BLaER1 treated with 17β-estradiol and CSF1 and Interleukin-3, amounts not matched to agents 10 nM and 100 nM (cell line): ENCODE data around the gene GNAZ.

Experiments used
- H3K27ac ChIP-seq, 11 experiments: shearing (Covaris generic); formaldehyde crosslinking; 2 replicates each; pipeline ENCODE4 v1.8.1; 2022
- H3K27me3 ChIP-seq, 11 experiments: shearing (Covaris generic); formaldehyde crosslinking; 2 replicates each; pipeline ENCODE4 v1.8.1; 2022
- H3K36me3 ChIP-seq, 11 experiments: shearing (Covaris generic); formaldehyde crosslinking; 2 replicates each; pipeline ENCODE4 v1.8.1; 2022
- H3K4me1 ChIP-seq, 10 experiments: shearing (Covaris generic); formaldehyde crosslinking; 2 replicates each; pipeline ENCODE4 v1.8.1; 2022
- H3K4me2 ChIP-seq, 11 experiments: shearing (Covaris generic); formaldehyde crosslinking; 2 replicates each; pipeline ENCODE4 v1.8.1; 2022
- H3K4me3 ChIP-seq, 10 experiments: shearing (Covaris generic); formaldehyde crosslinking; 2 replicates each; pipeline ENCODE4 v1.8.1; 2022
- H3K9ac ChIP-seq, 11 experiments: shearing (Covaris generic); formaldehyde crosslinking; 2 replicates each; pipeline ENCODE4 v1.8.1; 2022
- H3K9me3 ChIP-seq, 11 experiments: shearing (Covaris generic); formaldehyde crosslinking; replicated peaks in 1 of 11; 2 replicates each; pipeline ENCODE4 v1.8.1; 2022
- H4K20me1 ChIP-seq, 11 experiments: shearing (Covaris generic); formaldehyde crosslinking; 2 replicates each; pipeline ENCODE4 v1.8.1; 2022
- Cebpa-rat ChIP-seq, 11 experiments: shearing (Covaris generic); IDR thresholded peaks; 2 replicates each; pipeline ENCODE4 v1.8.1; 2022

Gene GNAZ

DNA sequence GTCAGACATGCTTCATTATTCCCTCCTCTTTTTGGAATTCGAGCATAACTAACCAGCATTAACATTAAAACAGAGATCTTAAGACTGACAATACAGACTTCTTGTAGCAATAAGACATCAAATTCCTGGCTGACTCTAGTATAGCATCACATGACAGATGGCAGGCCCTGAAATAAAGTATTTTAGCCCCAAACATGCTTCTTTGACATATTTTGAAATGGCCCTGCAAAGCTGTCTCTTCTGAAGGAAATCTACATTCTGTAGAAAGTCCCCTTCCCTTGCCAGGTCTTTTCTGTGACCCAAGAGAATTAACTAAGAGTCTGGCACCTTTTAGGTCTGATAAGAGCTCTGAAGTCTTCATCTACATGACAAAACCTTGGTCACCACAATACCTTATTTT lies 38.5 kb upstream of the GNAZ start:
- peaks cover 20 to 51% (median 41%) of the 10 kb centered on the region in 10 experiments for H3K4me1 ChIP-seq
- H3K36me3 ChIP-seq = no peaks in the 10 kb centered on the region
- no peaks in the 10 kb centered on the region for H3K27me3 ChIP-seq
- no peak overlapping the region for H3K9ac ChIP-seq
- H3K4me3 ChIP-seq = no peak overlapping the region
- H3K9me3 ChIP-seq = peaks cover 0 to 10% (median 0%) of the 10 kb centered on the region in 11 experiments; a peak in 4 of 22 replicates
- TF ChIP-seq Cebpa-rat (IDR thresholded peaks at IDR 0.05) = no peak
- H4K20me1 ChIP-seq = no peaks in the 10 kb centered on the region
- no peak overlapping the region for H3K27ac ChIP-seq
- H3K4me2 ChIP-seq = peak overlapping the region in 1 of 11 experiments; percentile 90; a peak in 1 of 22 replicates

DNA sequence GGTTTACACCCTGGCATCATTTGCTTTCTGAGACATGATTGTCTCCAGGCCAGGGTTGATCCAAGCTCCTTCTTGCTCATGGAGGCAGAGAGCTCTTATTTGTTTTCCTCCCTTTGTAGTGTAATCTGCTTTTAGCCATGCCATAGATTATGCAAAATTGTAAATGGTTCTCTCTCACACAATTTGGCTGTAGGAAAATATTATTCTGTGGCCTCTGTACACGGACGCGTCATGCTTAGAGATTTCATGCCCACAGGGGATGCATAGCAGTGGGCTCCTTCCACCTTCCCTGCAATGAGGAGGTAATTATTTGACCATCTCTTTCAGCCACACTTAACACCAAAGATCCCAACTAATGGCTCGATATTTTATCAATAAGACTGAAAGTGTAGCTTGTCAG lies 37.7 kb upstream of the GNAZ start:
- Histone ChIP-seq H3K9ac (no peak overlapping the region), H3K27ac (no peak overlapping the region), H3K4me2 (peak overlapping the region in 4 of 11 experiments; percentile 81 to 90 (median 86); a peak in 6 of 22 replicates), H3K4me3 (no peak overlapping the region), H4K20me1 (no peaks in the 10 kb centered on the region), H3K36me3 (no peaks in the 10 kb centered on the region), H3K4me1 (peaks cover 29 to 57% (median 47%) of the 10 kb centered on the region in 10 experiments), H3K9me3 (peaks cover 0 to 10% (median 0%) of the 10 kb centered on the region in 11 experiments; a peak in 5 of 22 replicates), H3K27me3 (no peaks in the 10 kb centered on the region)
- TF ChIP-seq Cebpa-rat (IDR thresholded peaks at IDR 0.05) = no peak

DNA sequence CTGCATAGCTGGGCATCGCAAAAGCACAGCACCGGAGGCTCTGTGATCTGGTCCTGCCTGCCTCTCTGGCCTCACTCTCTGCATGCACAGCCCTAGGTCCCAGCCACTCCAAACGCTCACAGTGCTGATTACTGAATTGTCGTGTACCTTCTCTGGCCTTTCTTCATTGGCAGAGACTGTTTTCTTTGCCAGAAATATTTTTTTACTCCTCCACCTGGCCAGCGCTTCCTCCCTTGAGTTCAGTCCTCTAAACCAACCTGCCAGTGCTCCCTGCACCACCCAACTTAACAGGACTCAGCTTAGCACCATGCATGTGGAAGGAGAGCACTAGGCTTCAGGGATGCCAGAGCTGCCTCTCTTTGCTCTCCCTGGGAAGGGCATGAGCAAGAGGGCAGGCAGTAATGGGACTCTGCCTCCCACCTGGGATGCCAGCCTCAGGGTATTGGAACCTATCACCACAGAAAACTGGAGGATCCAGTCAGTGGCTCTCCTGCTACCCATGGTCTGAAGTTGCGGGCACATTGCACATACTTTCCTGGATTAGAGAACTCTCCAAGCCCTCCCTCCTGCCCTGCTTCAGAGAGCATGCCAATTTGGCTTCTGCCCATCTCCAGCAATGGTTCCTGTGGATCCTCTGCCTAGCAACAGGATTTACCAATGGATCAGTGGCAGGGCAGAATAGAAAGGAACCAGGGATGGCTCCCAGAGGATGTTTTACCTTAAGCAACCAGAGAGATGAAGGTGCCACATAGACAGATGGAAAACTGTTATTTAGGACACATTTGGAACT lies 37.0 kb upstream of the GNAZ start:
- Histone ChIP-seq H4K20me1 (no peaks in the 10 kb centered on the region), H3K4me1 (peaks cover 35 to 64% (median 54%) of the 10 kb centered on the region in 10 experiments), H3K27ac (peak overlapping the region in 2 of 11 experiments; percentile 81 to 85; a peak in 3 of 22 replicates), H3K9ac (no peak overlapping the region), H3K4me2 (peak overlapping the region in 8 of 11 experiments; percentile 76 to 90 (median 83); a peak in 14 of 22 replicates), H3K27me3 (no peaks in the 10 kb centered on the region), H3K36me3 (no peaks in the 10 kb centered on the region), H3K4me3 (no peak overlapping the region), H3K9me3 (peaks cover 0 to 10% (median 0%) of the 10 kb centered on the region in 11 experiments; a peak in 5 of 22 replicates)
- TF ChIP-seq Cebpa-rat (IDR thresholded peaks at IDR 0.05) = no peak

DNA sequence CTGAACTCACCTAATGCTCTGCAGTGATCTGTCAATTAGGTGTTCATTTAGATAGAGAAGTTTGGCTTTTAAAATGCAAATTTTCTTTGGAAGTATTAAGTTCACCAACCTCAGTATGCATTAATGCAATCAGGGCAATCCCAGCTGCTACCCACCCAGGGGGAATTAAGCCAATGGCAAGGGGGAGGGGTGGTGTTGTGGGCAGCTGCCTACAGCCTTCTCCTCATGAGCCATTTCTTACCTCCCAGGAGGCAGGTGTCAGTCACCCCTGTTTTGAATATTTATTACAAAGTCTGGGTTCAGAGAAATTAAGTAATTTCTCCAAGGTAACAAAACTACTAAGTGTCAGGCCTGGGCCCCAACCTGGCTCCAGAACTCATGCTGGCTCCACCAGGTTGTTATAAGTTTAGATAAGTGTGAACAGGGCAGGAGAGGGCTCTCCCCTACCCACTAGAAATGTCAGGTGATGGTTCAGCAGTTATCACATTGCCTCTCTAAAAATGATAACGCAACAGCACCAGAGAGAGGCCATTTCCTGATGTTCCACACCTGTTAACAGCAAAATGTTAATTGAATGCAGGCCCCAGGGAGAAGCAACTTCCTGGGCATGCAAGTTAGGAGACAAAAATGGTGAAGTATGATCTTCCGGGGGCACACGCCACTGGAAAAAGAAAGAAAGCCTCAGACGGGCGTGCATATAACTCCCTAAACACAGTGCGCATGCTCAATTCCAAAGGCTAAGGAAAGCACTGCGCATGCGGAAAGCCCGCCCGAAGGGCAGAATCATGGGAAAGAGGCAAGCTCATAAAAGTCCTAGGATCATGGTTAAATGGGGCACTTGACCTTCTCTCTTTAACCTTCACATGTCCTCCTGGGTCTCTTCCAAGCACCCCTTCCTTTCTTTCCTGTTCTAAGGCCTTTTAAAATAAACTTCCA lies 35.4 kb upstream of the GNAZ start:
- no peaks in the 10 kb centered on the region for H3K27me3 ChIP-seq
- peak overlapping the region in 4 of 11 experiments; percentile 26 to 69 (median 57); a peak in 8 of 22 replicates for H3K9ac ChIP-seq
- peak overlapping the region in 7 of 11 experiments; percentile 18 to 85 (median 70); a peak in 13 of 22 replicates for H3K27ac ChIP-seq
- H3K9me3 ChIP-seq = peaks cover 0 to 10% (median 0%) of the 10 kb centered on the region in 11 experiments; a peak in 5 of 22 replicates
- H3K4me2 ChIP-seq = peak overlapping the region; percentile 47 to 90 (median 82)
- TF ChIP-seq Cebpa-rat (IDR thresholded peaks at IDR 0.05) = no peak
- 0 out of 20 replicates have a peak overlapping the region, but pooled peaks of 2 of the 10 experiments have one; percentile 1 to 9 for H3K4me3 ChIP-seq
- H3K36me3 ChIP-seq = no peaks in the 10 kb centered on the region
- peaks cover 40 to 72% (median 60%) of the 10 kb centered on the region in 10 experiments for H3K4me1 ChIP-seq
- no peaks in the 10 kb centered on the region for H4K20me1 ChIP-seq

DNA sequence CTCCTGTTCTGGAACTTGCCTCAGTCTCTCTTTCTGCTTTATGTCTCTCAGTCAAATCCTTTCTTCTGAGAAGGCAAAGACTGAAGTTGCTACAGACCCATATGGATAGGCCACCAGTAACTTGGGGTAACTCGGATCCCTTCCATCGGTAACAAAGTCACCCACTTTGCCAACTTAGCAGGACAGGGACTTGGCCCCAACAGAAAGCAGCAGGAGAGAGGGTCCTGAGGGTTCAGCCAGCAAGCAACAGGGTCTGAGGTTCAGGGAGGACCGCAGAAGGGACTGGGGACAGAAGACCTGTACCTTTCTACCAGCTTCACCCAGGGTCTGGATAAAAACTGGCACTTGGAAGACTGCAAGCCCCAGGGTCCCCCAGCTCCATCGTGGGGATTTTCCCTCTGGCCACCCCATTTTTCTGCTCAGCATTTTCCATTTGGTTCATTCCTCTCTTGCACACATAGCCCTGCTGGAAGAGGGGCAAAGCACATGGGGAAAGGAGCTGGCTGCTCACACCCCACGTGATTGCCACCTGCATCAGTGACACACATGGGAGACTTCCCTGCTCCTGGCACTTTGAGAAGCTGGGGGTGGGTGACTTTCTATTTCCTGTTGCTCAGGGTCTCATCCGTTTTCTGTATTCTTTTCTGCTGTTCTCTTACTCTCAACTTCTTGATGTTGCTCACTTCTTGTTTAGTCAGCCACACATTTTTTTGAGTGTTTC lies 34.6 kb upstream of the GNAZ start:
- Histone ChIP-seq H3K27ac (peak overlapping the region in 8 of 11 experiments; percentile 18 to 85 (median 66); a peak in 15 of 22 replicates), H3K9me3 (peaks cover 0 to 10% (median 0%) of the 10 kb centered on the region in 11 experiments; a peak in 5 of 22 replicates), H3K27me3 (no peaks in the 10 kb centered on the region), H3K4me1 (peaks cover 40 to 72% (median 60%) of the 10 kb centered on the region in 10 experiments), H3K36me3 (no peaks in the 10 kb centered on the region), H3K4me2 (peak overlapping the region; percentile 47 to 90 (median 82)), H4K20me1 (no peaks in the 10 kb centered on the region), H3K9ac (peak overlapping the region in 4 of 11 experiments; percentile 26 to 69 (median 57); a peak in 8 of 22 replicates), H3K4me3 (0 out of 20 replicates have a peak overlapping the region, but pooled peaks of 2 of the 10 experiments have one; percentile 1 to 9)
- no peak for TF ChIP-seq Cebpa-rat (IDR thresholded peaks at IDR 0.05)

DNA sequence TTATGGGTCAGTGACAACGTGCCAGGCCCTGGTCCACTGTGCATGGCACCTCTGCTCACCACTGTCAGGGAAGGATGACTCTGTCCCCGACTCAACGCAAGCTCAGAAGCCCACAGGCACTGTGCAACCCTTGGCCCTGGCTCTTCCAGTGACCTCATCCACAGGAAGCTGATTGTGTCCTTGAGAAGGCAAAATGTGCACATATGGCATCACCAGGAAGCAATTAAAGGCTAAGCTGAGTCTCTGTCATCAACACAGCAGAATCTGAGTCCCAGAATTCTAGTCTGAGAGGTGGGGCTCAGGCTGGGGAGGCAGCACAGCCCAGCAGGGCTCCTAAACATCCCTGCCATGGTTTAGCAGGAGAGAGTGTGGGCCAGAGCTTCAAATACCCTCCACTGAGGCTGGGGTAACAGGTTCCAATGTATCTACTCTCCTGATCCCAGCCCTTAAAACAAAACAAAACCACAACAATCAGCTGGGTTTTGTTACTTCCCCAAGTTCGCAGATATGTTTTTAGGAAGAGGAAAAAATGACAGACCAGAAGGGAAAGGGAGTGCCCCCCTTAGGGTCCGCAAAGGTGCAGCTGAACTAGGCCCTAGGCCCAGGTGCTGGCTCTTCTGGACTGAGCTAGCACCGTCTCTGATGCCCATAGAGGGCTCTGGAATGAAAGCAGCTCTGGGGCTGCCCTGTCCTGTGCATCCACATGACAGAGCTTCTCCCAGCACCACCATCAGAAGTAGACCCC lies 33.5 kb upstream of the GNAZ start:
- no peaks in the 10 kb centered on the region for H3K36me3 ChIP-seq
- peak overlapping the region in 9 of 11 experiments; percentile 18 to 85 (median 61); a peak in 15 of 22 replicates for H3K27ac ChIP-seq
- peaks cover 40 to 72% (median 60%) of the 10 kb centered on the region in 10 experiments for H3K4me1 ChIP-seq
- H3K4me2 ChIP-seq = peak overlapping the region; percentile 47 to 90 (median 82)
- peaks cover 0 to 4% (median 0%) of the 10 kb centered on the region in 11 experiments; a peak in 2 of 22 replicates for H3K9me3 ChIP-seq
- H4K20me1 ChIP-seq = no peaks in the 10 kb centered on the region
- H3K9ac ChIP-seq = peak overlapping the region in 5 of 11 experiments; percentile 26 to 69 (median 57); a peak in 9 of 22 replicates
- no peaks in the 10 kb centered on the region for H3K27me3 ChIP-seq
- peak in 2 of 11 experiments; percentile 20 to 66; a peak in 1 of 22 replicates for TF ChIP-seq Cebpa-rat (IDR thresholded peaks at IDR 0.05)
- H3K4me3 ChIP-seq = 0 out of 20 replicates have a peak overlapping the region, but pooled peaks of 1 of the 10 experiments have one; percentile 30
